SHP77 treated with DMSO at 0.1 percent for 48 hours (cell line): ENCODE measurements around the gene ADCY1.

Source experiments
- DNase-seq: peaks from one replicate; lab custom pipeline; 2025; lab: John Stamatoyannopoulos, UW

Gene ADCY1

DNA sequence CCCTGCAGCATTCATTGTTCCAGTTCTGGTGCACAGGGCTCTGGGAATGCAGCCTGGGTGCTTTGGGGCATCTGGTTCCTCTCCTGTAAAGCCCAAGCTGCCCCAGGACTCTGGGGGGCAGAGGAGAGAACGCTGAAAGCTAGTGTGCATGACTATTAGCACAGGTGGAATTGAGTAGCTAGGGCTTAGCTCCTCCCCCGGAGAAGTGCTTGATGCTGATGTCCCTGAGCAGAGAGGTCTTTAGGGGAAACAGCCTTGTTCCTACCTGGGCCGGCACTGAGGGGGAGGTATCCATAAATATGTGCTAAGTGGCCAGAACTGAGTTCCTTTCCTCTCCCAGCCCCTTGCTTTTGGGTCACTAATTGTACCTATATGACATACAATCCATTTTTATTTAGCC, 3.9 kb downstream of the ADCY1 start:
- no peak for DNase-seq

DNA sequence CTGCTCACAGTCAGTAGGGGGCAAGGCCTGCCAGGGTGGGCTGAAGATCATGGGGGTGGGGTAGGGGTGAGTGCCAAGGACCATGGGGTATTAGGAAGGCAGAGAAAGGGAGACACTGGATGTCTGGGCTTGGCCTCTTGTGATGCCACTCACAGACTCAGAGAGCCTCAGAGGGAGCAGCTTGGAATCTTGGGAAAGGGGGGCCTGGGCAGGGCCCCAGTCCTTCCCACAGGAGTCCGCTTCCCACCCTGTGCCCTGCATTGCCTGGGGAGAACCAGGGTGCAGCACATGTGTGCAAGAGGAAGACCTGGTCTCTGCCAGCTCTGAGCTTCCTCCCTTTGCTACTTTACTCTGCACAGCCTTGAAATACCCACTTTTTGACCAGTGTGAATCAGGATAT, 4.3 kb downstream of the ADCY1 start:
- DNase-seq, result no peak

DNA sequence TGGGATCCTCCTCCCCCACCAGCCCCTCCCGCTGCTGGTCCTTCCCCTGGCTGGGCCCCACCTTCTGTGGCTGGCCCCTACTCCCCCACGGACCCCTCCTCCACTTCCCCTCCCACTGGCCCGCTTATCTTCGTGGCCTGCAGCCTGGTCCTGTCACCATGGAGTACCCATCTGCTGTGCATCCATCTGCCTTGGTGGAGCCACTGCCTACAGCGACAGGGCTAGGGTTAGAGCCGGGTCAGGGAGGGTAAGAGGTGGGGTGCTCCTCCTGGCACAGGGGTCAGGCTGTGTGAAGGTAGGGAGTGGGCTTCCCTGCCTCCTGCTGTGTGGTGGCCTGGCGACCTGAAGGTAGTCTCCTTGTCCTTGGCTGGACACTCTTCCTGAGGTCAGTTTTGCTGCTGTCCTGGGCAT, 5.2 kb downstream of the ADCY1 start:
- no peak for DNase-seq

DNA sequence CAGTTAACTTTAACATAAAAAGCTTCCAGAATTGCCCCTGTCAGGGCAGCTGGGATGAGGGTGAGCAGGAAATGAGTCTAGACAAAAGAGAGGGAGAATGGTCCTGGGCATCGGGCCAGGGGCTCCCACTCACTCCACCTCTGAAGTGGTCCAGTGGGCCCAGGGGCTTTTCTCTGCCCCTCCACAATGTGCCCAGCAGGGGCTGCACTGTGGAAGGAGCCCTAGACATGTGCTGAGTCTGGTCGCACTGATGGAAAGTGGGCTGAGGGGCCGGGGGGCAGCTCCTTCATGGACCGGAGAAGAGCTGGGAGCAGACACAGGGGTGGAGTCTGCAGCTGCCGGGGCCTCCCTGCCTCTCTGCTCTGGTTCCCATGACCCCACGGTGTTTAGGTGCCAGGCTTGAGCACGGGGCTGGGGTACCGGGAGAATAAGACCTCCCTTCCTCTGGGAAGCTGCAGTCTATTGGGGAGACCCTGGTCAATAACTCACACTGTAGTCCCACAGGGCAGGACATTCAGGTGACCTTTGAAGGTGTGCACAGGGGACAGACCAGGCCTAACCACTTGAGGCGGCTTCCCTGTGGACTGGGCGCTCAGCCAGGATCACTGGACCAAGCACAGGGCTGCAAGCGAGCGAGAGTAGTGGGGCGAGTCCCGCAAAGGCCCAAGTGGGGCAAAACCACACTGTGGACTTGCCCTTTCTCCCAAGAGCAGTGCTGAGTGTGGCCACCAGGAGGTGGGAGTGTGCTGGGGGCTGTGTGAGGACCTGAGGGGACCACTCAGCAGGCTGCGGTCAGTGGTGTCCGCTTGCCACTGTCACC, 6.1 kb downstream of the ADCY1 start:
- peak; percentile 62 for DNase-seq

DNA sequence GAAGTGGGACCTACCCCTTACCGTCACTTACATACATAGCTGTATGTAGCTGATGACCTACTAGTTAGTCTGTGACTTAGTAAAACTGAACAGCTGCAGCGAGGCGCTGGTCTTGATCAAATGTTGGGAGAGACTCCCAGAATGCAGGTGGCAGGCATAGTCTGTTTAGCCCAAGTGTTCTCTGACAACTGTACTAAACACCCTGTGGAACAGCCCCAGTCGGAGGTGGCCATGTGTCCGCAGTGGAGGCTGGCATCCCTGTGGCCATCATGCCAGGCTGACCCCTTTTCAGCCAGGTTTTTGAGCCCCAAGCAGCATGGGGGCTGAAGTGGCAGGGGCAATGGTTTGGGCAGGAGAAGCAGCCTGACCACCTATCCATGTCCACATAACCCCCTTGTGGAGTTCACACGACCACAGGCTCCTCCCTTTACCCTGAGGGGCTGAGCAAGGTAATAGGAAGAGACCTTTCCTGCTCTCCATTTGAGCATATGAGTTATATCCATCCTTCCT, 7.2 kb downstream of the ADCY1 start:
- no peak for DNase-seq

DNA sequence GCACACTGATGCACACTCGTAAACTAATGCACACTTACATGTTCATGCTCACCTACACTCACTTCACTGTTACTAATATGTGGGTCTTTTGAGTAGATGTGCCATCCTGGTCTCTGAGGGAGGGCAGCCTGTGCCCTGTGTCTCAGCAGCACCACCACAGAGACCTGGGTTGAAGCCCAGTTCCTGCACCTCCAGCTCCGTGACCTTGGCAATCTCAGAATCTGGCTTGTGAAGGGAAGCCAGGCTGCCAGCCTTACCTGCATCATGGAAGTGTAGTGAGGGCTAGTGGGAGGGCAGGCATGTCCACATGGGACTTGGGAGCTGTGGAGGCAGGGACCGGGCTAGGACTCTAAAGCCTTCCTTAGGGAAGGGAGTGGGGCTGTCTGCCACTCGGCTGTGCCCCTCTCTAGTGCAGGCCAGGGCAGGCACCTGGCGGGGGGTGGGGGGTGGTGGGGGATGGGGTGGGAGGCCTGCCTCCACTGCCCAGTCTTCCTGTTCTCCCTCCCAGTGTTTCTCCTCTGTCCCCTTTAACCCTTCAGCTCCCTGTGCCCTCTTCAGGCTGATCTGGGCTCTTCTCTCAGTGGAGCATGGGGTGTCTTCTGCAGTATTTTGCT, 8.1 kb downstream of the ADCY1 start:
- DNase-seq, result no peak

DNA sequence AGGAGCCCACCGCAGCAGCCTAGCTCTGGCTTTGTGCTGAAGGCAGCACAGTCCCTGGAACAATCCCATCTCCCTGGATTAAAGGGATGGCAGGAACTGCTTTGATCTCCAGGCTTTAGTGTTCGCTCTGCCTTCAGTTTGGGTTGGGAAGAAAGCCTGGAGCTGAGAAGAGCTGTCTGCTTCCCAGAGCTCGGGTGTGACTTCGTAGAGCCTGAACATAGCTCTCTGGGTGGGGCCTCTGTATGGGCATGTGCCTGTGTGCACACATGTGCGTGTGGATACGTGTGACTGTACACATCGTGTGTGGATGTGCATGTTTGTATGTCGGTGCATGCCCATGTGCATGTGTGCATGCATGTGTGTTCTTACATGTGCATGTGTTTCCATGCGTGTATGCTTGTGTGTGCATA, 8.7 kb downstream of the ADCY1 start:
- no peak for DNase-seq

DNA sequence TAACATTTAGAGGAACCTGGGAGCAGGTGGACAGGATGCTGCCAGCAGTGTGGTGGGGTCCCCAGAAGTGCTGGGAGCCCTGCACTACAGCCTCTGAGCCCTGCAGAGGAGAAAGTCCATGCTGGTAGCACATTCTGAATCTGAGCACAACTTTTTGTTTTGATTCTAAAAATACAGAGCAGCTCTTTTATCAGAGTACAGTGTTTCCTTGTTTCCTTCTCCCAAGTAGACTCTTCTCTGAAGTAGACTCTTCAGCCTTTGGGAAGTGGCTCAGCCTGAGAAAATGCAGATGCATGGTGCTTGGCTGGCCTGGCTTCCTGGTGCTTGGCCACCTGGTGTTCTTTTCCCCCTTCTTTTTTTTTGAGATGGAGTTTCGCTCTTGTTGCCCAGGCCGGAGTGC, 9.1 kb downstream of the ADCY1 start:
- no peak for DNase-seq

DNA sequence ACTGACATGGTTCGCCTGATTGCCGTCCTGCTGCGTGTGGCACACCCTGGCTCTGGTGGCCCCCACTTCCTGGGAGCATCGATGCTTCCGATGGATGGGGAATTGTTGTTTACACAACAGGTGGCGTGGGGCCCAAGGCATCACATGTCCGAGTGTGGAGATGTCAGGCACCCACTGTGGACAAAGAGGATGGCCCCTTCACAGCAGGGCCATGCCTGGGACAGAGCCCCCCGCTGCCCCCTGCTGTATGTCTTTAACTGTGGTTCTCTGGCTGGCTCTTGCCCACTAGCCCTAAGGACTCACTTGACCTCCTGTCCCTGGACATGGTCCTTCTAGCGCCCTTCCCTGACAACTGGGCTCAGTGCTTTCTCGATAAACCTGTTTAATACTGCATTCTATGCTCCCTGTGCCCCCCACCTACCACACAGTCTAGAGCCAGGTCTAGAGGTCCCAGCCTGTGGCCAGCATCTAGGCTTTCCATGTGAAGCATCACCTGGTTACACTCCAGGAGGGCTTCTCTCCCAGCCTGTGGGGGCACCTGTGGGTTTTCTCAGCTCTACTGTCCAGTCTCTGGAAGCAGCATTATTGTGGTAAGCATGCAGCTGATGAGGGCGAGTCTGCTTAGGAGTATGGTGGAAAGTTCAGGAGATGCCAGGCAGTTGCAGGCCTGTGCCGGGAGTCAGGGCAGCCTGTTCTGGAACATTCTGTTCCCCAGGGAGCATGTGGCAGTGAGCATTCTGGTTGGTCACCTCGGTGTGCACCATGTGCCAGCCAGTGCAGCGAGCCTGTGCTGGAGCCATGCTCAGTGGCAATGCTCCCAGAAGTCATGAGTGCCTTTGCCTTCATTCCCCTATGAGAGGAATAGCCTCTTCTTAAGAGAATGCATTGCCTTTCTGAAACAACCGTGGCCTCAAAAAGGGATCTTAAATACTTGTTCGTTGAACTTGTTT, 10.4 kb downstream of the ADCY1 start:
- DNase-seq, result no peak

DNA sequence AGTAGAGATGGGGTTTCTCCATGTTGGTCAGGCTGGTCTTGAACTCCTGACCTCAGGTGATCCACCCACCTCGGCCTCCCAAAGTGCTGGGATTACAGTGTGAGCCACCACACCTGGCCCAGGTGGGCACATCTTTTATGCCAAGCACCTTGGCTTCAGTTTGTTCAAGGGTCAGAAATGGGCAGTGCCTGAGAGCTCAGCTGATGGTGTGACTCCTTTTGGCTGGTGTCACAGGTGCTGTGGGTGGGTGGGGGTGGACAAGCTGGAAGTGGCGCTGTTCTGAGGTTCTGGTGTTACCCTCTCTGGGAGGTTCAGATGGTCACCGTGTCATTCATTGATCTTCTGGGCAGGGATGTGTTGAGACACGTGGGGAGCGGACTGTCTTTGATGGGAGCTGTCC, 11.5 kb downstream of the ADCY1 start:
- DNase-seq, result no peak

DNA sequence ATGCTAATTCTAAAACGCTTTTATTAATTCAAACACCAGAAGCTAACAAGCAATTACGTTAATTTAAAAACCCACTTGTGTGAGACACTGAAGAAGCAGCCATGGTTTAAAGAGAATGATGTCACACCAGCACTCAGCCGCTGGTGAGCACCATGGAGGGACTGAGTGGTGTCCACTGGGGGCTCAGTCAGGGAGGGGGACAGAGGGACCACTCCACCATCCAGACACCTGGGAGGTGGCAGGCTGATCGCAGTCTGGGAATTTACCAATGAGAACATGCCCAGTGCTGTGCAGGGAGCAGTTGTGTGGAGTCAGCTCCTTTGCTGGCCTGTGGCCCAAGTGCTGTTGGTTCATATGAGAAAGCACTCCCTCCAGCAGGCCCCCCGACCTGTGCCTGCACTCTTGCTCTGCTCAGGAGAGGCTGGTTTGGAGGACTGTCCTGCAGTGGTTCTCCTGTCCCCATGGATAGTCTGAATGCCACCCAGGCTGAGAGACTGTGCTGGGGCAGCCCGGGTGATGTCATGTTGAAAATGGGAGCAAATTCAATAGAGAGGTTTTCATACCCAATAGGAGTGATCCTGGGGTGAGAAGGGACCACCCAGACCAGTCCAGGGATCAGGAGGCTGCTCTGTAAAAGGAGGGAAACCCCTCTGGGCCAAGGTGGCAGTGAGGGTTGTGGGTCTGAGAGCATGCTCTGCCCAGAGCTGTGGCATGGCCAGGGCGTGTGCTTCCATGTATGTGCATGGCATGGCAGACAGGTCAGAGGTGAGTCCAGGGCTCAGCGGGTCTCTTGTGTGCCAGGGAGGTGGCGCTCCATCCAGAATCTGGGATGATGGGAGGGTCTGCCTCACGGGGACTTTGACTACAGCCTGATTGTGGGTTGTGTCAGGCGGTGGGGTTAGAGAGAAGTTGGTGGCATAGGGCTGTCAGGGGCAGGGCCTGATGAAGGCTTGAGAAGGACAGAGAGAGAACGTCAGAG, 12.7 kb downstream of the ADCY1 start:
- DNase-seq, result no peak

DNA sequence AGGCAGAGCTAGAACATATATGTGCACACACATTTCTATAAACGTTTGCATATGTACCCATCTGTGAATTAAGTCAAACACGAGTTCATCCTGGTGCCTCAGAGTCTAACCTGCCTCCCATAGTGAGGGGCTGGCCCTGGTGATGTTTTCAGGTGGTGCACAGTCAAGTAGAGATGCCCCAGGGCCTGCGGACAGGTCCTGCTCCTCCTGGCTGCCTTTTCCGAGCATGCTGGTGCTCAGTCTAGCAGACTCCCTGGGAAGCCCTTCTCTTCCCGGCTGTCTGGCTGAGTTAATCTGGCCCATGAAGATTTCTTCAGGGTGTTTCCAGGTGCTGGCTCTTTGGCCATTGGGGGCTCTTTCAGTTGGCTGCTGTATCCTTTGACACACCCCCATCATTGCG, 14.3 kb downstream of the ADCY1 start:
- DNase-seq, result no peak

DNA sequence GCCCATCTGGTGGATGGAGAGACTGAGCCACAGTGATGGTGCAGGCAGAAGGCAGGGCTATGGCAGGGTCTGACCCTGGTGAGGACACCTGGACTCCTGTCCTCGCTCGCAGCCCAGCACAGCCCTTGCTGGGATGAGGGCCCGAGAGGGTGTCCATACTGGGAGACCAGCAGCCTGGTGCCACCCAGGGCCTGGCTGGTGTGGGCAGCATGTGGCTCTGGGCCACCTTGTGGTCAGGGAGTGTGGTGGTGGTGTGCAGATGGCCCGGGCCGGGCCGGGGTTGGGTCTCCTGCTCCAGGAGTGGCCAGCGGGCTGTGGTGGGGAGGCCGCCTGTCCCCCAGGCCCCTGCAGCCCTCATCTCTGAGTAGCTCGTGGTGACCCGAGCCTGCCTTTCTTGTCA, 14.9 kb downstream of the ADCY1 start:
- DNase-seq, result no peak

DNA sequence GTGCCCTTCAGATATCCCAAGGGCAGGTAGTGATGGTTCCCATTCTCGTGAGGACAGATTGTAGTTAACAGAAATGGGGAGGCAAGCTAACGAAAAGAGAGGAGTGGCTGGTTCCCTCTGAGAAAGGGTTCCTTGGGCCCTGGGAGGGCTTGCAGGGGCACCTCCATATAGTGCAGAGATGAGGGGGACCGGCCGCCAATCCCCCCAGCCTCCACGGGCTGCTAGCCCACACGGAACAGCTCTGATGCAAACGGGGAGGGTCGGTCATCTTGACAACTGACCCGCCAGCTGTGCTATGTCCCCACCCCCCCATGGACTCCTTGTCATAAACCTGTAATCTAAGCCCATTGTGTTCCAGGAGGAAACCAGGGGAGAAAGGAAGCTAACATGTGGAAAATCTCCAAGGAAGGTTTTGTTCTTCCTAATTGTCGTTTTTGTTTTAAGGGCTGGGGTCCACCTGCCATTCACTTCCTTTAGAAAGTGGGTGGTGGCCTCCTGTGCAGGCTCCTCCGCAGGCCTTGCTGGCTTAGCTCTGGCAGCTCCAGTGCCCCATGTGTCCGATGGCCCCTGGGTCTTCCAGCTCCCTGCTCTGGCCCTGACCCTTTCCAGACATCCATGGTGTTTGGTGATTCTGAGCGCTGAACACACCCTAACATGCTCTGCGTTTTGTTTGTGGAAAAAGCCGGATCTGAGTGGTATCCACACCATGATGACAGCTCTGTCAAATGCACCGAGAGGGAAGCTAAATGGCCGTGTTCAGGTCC, 15.9 kb downstream of the ADCY1 start:
- no peak for DNase-seq

DNA sequence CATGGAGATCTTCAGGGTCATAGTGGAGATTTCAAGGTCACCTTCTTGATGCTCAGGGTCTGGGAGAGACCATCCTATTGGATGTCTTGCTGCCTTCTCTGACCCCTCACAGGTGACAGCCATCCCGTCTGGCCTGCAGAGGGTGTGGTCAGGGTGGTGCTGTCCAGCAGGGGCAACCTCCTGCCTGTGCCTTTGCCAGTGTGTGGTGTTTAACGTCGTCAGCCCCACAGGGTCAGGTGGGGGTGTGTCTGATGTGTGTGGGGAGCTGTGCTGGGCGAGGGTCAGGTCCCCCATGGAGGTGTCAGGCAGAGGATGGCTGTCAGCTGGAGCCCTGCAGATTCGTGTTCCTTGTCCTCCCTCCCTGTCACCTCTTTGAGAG, 16.5 kb downstream of the ADCY1 start:
- DNase-seq, result no peak

DNA sequence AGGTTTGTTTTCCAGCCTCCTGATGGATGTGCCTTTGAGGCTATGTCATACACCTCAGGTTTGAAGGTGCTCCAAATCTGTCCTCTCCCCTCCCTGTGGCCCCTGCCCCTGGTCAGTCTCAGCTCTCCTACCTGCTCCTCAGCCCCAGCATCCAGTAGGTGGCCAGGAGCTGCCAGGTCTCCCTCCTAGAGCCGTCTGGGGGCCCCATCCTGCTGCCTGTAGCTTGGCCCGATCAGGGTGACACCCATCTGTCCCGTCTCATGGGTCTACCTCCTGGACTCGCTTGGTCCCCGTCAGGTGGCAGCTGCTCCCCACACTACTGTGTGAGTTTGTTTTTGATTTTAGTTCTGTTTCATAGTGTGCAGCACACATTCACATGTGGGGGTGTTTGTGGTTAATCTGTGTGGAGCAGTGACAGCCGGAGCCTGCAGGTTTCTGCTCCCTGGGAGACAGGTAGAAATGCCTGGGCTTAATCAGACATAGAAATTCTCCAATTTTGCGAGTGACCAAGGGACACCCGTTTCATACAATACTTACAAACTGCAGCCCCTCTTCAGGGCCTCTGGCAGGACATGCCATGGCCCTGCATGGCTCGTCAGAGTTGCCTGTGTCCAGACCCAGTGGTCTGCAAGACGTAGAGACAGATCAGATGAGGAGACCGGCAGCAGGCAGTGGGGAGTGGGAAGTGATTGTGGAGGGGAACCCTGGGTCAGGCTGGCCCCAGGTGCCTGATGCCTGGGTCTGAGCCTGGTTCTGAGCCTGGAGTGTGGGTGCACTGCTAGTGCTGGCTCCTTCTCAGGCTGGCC, 17.1 kb downstream of the ADCY1 start:
- no peak for DNase-seq

DNA sequence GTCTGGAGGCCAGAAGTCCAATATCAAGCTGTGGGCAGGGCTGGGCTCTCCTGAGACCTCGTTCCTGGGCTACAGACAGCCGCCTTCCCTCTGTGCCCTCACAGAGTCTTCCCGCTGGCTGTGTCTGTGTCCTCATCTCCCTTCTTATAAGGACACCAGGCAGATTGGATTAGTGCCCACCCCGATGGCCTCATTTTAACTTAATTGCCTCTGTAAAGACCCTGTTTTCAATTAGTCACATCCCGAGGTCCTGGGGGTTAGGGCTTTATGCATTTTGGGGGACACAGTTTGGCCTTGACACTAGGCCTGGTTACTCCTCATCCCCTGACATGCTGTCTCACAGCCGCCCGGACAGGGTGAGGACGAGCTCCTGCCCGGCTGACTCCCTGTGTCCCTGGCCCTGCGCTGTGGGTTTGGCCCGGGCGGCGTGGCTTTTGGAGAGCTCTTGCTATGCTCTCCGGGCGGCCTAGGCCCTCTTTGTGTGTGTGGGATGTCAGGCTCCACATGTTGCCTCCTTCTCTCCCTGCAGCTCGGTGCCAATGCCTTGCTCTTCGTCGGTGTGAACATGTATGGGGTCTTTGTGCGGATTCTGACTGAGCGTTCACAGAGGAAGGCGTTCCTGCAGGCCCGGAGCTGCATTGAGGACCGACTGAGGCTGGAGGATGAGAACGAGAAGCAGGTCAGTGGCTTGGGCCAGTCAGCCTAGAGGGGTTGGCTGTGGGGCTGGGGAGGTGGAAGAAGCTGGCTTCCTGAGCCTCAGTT, 18.2 kb downstream of the ADCY1 start:
- no peak for DNase-seq

DNA sequence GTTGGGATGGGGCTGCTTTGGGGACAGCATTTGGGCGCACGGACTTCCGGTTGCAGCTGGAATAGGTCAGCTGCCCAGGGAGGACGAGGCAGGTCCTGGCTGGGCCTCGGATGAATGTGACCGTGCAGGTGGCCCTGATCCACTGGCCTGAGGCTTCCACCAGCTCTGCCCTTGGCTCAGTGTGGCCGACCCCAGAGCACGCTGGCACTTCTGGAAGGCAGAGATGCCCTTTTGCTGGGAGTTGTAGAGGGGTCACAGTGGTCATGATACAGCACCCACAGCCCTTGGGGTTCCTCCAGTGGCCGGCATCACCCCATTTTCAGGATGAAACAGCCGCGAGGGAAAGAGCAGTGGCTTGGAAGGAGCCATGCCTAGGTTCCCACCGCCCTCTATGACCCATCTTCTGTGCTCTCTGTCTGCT, 19.0 kb downstream of the ADCY1 start:
- DNase-seq, result no peak

DNA sequence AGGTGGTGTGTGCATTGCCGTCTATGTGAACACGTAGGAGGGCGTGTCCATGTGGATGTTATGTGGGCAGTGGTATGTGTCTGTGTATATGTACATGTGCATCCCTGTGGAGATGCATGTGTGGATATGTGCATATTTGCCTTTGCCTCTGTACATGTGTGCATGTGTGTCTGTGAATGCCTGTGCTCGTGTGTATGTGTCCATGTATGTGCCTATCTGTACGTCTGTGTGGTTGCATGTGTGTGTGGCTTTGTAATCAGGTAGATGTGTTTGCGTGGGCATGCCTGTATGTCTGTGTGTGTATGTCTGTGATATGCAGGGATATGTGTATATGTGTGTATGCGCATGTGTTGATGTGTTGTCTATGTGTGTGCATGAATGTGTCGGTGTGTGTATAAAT, 19.7 kb downstream of the ADCY1 start:
- DNase-seq, result no peak
